GM21381 (cell line): Measurements from ENCODE around the gene C11orf16.
"Not testable (repeated sequence)": the region's sequence is repeated elsewhere in the genome, so short reads cannot be mapped to it uniquely, and the experiment has no call there.

ENCODE experiments used
- ATAC-seq: cut with Tn5 transposase; IDR thresholded peaks from one replicate; pipeline ENCODE4 v1.9.1; 2021; ENCODE audit warnings: mild to moderate bottlenecking, moderate library complexity; ENCODE audit not compliant: unreplicated experiment

C11orf16 gene

GRCh38 chr11:8937659-8938058 is 4.9 kb upstream of the C11orf16 start:
- ATAC-seq = no peak

- no peak for ATAC-seq
Measured at GRCh38 chr11:8937159-8937558, 4.4 kb upstream of the C11orf16 start.

GRCh38 chr11:8935789-8936188 is 3.0 kb upstream of the C11orf16 start:
- not testable (repeated sequence) for ATAC-seq

GRCh38 chr11:8934742-8935488 is 2.2 kb upstream of the C11orf16 start:
- no peak for ATAC-seq

- ATAC-seq = no peak
Measured at GRCh38 chr11:8933931-8934330, 1.2 kb upstream of the C11orf16 start.

GRCh38 chr11:8930456-8931175 is 2.1 kb downstream of the C11orf16 start:
- ATAC-seq = no peak

GRCh38 chr11:8928981-8929615 is 3.6 kb downstream of the C11orf16 start:
- no peak for ATAC-seq

- no peak for ATAC-seq
Measured at GRCh38 chr11:8928205-8928604, 4.5 kb downstream of the C11orf16 start.

- no peak for ATAC-seq
Measured at GRCh38 chr11:8927233-8927632, 5.5 kb downstream of the C11orf16 start.

GRCh38 chr11:8926236-8926635 is 6.5 kb downstream of the C11orf16 start:
- ATAC-seq = no peak

GRCh38 chr11:8925711-8926110 is 7.0 kb downstream of the C11orf16 start:
- ATAC-seq = no peak

- no peak for ATAC-seq
Measured at GRCh38 chr11:8922691-8923090, 10.1 kb downstream of the C11orf16 start.

- ATAC-seq = no peak
Measured at GRCh38 chr11:8917157-8917825, 15.5 kb downstream of the C11orf16 start.

- ATAC-seq = no peak
Measured at GRCh38 chr11:8914661-8915018, 18.1 kb downstream of the C11orf16 start.

GRCh38 chr11:8913961-8914660 is 18.6 kb downstream of the C11orf16 start:
- ATAC-seq = no peak

GRCh38 chr11:8911029-8911823 is 21.5 kb downstream of the C11orf16 start, which contains the start of gene AKIP1:
Gene AKIP1, plus strand, starts transcription at chr11:8911189. Its CDS starts 261 bp downstream, at chr11:8911450.
- peak; percentile 71 for ATAC-seq

GRCh38 chr11:8910649-8911026 is 22.1 kb downstream of the C11orf16 start:
- ATAC-seq = peak; percentile 12

- no peak for ATAC-seq
Measured at GRCh38 chr11:8908099-8908498, 24.6 kb downstream of the C11orf16 start.

GRCh38 chr11:8907116-8907515 is 25.6 kb downstream of the C11orf16 start:
- ATAC-seq = no peak
